ENCODE measurements around the gene ANTKMT.

Gene ANTKMT

DNA sequence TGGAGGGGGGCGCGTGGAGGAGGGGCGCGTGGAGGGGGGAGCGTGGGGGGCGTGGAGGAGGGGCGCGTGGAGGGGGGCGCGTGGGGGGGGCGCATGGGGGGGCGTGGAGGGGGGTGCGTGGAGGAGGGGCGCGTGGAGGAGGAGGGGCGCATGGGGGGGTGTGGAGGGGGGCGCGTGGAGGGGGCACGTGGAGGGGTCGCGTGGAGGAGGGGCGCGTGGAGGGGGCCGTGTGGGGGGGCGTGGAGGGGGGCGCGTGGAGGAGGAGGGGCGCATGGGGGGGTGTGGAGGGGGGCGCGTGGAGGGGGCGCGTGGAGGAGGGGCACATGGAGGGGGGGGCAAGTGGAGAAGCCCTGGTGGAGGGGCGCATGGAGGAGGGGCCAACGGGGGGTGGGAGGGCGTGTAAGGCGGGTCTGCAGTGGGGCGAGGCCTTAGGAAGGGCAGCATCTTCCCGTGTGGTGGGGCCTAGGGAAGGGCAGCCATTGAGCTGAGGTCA lies 46.8 kb downstream of the ANTKMT start:
- H3K4me3 ChIP-seq (ENCODE audit: low read depth in 1 of 2, low read length in 2 of 2) = no peak overlapping the region
- H3K27me3 ChIP-seq (ENCODE audit: control insufficient read depth in 1 of 2, insufficient read depth in 2 of 2, low read length in 2 of 2) = peaks cover 0 to 9% of the 10 kb centered on the region in 2 donors
- H3K9me3 ChIP-seq (ENCODE audit: low read length) = no peaks in the 10 kb centered on the region
- no peak overlapping the region for H3K9ac ChIP-seq (ENCODE audit: low read length)
- H3K27ac ChIP-seq (ENCODE audit: low read depth, low read length) = no peak overlapping the region
- H3K36me3 ChIP-seq (ENCODE audit: insufficient read depth, low read length) = no peaks in the 10 kb centered on the region
- no peaks in the 10 kb centered on the region for H3K4me1 ChIP-seq (ENCODE audit: insufficient read depth, low read length)

GRCh38 chr16:768428-768827 lies 47.5 kb downstream of the ANTKMT start:
- H3K36me3 ChIP-seq (ENCODE audit: insufficient read depth, low read length) = no peaks in the 10 kb centered on the region
- no peaks in the 10 kb centered on the region for H3K9me3 ChIP-seq (ENCODE audit: low read length)
- H3K4me3 ChIP-seq (ENCODE audit: low read depth in 1 of 2, low read length in 2 of 2) = no peak overlapping the region
- no peak overlapping the region for H3K9ac ChIP-seq (ENCODE audit: low read length)
- peaks cover 0 to 9% of the 10 kb centered on the region in 2 donors for H3K27me3 ChIP-seq (ENCODE audit: control insufficient read depth in 1 of 2, insufficient read depth in 2 of 2, low read length in 2 of 2)
- no peaks in the 10 kb centered on the region for H3K4me1 ChIP-seq (ENCODE audit: insufficient read depth, low read length)
- no peak overlapping the region for H3K27ac ChIP-seq (ENCODE audit: low read depth, low read length)

DNA sequence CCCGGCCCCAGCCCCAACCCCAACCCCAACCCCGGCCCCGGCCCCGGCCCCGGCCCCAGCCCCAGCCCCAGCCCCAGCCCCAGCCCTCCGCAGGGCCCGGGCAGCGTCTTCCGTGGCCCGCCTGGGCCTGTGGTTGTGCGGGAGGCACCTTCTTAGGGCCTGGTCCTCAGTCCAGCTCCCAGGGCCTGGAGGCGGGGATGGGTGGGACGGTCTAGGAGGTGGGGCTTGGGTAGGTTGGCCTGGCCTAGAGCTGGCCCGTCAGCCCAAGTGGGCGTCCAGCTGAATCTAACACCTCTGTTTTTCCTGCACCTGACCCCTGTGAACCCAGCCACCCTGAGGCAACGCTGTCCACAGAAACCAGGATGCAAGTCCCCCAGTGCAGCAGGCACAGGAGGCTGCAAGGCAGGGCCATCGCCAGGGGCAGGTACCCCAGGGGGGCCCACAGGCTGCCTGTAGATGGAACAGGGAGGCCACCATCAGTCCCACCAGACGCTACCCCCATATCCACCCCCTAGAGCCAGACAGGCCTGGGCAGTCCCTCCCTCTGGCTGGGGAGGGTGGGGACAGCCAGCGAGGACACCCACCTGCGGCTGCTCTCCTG lies 48.3 kb downstream of the ANTKMT start:
- Histone ChIP-seq H3K36me3 (ENCODE audit: insufficient read depth, low read length) (no peaks in the 10 kb centered on the region), H3K27ac (ENCODE audit: low read depth, low read length) (no peak overlapping the region), H3K27me3 (ENCODE audit: control insufficient read depth in 1 of 2, insufficient read depth in 2 of 2, low read length in 2 of 2) (peaks cover 0 to 12% of the 10 kb centered on the region in 2 donors), H3K9ac (ENCODE audit: low read length) (no peak overlapping the region), H3K4me3 (ENCODE audit: low read depth in 1 of 2, low read length in 2 of 2) (no peak overlapping the region), H3K9me3 (ENCODE audit: low read length) (no peaks in the 10 kb centered on the region), H3K4me1 (ENCODE audit: insufficient read depth, low read length) (no peaks in the 10 kb centered on the region)

DNA sequence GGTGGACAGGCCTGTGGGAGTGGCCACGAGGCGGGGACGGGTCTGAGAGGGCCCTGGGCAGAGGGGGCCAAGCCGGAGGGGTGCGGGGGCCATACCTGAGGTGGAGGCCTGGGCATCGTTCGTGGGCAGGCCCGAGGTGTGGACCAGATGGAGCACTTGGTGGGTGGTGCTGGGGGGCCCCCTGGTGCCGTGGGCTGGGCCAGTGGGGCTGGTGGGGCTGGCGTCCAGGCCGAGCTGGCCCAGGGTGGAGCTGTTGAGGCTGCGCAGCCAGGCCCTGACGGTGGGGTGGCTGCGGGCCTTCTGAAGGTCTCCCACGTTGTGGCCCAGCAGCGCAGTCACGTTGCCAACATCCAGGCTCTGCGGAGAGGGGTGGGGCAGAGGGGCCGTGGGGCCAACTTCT lies 49.0 kb downstream of the ANTKMT start:
- peaks cover 0 to 18% of the 10 kb centered on the region in 2 donors for H3K27me3 ChIP-seq (ENCODE audit: control insufficient read depth in 1 of 2, insufficient read depth in 2 of 2, low read length in 2 of 2)

GRCh38 chr16:770411-770810 lies 49.5 kb downstream of the ANTKMT start:
- H3K4me3 ChIP-seq (ENCODE audit: low read depth in 1 of 2, low read length in 2 of 2) = no peak overlapping the region
- H3K9me3 ChIP-seq (ENCODE audit: low read length) = no peaks in the 10 kb centered on the region
- no peak overlapping the region for H3K27ac ChIP-seq (ENCODE audit: low read depth, low read length)
- peaks cover 0 to 23% of the 10 kb centered on the region in 2 donors for H3K27me3 ChIP-seq (ENCODE audit: control insufficient read depth in 1 of 2, insufficient read depth in 2 of 2, low read length in 2 of 2)
- H3K4me1 ChIP-seq (ENCODE audit: insufficient read depth, low read length) = no peaks in the 10 kb centered on the region
- no peak overlapping the region for H3K9ac ChIP-seq (ENCODE audit: low read length)
- no peaks in the 10 kb centered on the region for H3K36me3 ChIP-seq (ENCODE audit: insufficient read depth, low read length)

More for the DNA sequence above, 49.0 kb downstream of the ANTKMT start:
- Histone ChIP-seq H3K36me3 (ENCODE audit: insufficient read depth, low read length) (no peaks in the 10 kb centered on the region), H3K4me3 (ENCODE audit: low read depth in 1 of 2, low read length in 2 of 2) (no peak overlapping the region), H3K9me3 (ENCODE audit: low read length) (no peaks in the 10 kb centered on the region), H3K4me1 (ENCODE audit: insufficient read depth, low read length) (no peaks in the 10 kb centered on the region), H3K9ac (ENCODE audit: low read length) (no peak overlapping the region), H3K27ac (ENCODE audit: low read depth, low read length) (no peak overlapping the region)

All from muscle layer of colon (tissue), 2 donors.